NCI-H748 (cell line): ENCODE results near the gene PRDM5.

Experiments
- DNase-seq: peaks from one replicate; lab custom pipeline; 2025; ENCODE audit not compliant: unreplicated experiment; lab: John Stamatoyannopoulos, UW

The PRDM5 gene

DNA sequence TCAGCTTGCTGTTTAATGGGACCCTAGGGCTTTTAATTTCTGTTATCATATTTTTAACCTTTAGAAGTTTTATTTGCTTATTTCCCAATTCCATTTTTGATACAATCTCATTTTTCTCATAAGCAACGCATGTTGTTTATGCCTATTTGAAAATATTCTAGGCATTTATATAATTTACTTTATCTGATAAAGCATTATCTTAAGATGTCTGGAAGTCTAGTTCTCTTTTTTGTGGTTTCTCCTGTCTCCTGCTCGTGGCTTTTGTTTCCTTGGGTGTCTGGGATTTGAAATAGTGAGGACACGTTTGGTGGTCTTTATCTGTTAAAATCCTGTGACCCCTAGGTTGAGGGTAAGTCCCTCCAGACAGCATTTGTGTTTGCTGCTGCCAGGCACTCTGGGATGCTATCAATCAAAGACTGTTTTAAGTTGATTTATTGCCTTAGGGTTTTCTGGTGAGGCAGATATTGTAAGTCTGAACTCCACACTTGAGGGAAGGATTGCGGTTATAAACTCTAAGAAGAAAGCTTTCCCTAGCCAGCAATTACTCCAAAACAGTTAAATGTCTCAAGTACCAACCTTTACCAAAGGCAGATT, 208.0 kb downstream of the PRDM5 start:
- no peak for DNase-seq

DNA sequence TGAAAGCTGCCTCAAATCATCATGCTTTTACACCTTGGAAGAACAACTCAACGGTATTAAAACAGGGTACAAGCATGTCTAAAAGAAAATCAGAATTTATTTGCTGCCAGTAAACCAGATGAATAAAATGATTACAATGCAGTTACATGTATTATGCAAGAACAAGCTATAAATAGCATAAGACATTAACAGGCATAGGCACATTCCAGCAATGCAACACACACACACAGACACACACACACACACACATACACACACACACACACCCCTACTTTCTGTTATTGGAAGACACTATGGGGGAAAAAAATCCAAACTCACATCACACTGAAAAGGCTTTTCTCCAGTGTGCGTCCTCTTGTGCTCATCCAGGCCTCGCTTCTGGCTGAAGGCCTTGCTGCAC, 212.5 kb downstream of the PRDM5 start:
- DNase-seq: no peak

DNA sequence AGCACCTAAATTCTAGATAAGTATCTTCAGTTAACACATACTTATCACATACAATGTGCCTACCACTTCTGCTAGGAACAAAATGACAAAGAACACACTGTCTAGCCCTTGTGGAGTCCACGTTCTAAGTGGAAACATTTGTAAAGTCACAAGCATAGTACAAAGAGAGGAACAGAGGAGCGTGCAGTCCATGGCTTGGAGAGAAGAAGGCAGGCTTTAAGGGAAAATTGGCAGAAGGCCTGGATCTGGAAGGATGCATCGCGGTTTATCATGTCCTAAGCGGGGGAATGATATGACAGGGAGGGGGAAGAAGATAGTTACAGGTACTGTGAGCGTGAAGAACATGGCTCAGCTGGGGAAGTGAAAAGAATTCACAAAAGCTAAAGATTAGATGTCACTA, 218.0 kb downstream of the PRDM5 start:
- no peak for DNase-seq

DNA sequence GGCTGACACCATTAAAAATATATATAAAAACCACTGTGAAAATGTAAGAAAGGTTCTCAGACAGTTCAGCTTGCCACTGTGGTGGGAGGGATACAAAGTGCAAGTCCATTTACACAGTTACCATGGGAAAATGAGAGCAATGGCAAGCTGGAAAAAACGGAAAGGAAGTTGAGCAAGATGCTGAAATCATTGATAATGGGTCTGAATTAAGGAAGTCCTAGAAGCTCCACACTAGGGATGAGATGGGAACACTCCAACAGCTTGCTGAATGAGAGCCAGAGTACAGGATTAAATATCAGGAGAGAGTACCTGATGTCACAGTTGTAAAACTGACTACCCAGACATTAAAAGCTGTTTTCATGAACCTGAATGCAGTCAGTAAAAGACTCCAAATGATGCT, 218.6 kb downstream of the PRDM5 start:
- DNase-seq: no peak

DNA sequence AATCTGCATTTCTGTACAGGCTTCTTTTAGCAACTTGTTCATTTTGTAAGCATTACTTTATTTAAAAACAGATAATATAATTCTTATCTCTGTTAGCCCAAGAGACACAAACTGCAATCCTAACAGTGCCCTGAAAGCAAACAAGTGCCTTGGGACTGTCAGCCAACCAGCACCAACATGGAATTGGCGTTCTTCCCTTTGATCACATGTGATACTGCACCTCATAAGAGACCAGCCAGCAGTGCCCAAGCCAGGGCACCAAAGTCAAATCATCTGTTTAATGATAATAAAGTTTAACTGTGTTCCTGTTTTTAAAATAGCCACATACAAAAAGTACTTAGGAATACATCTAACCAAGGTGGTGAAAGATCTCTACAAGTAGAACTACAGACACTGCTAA, 223.2 kb downstream of the PRDM5 start:
- DNase-seq: no peak

DNA sequence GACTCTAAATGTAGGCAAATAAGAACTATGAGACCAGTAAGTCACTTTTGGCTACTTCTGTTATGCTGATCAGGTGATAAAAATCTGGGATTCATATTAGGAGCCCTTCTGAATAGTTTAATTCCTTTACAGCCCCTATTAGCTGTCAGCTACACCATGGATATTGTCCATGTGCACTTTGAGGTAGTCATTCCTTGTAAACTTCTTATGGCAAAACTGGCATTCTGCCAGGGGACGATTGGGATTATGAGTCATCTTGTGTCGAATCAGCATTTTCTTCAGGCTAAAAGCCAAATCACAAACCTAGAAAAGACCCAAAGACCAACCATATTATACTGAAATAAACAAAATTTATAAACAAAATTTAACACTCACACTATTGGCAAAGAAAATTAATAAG, 227.6 kb downstream of the PRDM5 start:
- no peak for DNase-seq

DNA sequence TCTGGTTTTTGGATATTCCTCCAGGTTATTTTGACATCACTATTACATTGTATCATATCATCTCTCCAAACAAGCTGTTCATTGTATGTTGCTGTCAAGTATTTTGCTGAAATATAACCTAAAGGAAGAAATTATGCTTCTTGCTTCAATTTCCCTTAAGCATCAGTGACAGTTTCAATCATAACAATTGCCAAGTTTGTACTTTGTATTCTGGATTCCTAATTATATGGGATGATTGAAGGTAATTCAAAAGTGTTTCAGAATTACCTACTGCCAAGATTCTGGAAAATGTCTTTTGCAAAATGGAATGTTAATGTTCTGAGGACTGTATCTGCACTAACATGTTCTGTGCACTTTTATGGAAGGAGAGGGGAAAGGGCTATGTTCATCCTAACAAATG, 228.7 kb downstream of the PRDM5 start:
- no peak for DNase-seq

DNA sequence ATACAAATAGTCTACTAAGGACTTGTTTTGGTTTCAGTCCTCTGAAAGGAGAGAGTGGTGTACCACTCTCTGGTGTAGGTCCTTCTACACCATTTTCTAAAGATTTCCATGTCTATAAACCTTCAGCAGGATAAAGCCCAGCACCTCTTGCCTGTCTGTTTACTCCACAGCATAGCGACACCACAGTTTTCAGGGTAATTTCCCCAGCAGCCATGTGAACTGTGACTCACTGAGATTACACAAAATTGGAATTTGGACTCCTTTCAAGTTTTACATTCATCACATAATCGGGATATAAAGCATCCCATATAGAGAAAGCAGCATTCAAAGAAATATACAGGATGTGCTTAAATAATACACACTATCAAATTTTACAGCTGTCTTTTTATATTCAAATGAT, 229.6 kb downstream of the PRDM5 start:
- DNase-seq: no peak

DNA sequence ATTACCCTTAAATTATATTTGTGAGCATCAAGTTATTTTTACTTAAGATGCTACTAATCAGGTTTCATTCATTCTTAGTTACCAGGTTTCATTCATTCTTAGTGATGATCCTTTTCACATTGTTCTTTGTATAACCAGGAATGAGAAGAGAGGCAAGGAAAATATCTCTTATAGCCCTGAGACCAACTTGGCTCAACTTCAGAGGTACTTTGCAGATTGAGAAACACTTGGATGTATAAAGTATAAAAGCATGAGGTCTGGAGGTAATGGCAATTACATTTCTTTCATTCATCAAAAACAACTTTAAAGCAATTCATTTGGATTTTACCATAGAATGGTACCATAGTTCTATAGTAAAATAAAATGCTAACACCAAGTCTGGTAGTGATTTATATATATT, 231.0 kb downstream of the PRDM5 start:
- no peak for DNase-seq

DNA sequence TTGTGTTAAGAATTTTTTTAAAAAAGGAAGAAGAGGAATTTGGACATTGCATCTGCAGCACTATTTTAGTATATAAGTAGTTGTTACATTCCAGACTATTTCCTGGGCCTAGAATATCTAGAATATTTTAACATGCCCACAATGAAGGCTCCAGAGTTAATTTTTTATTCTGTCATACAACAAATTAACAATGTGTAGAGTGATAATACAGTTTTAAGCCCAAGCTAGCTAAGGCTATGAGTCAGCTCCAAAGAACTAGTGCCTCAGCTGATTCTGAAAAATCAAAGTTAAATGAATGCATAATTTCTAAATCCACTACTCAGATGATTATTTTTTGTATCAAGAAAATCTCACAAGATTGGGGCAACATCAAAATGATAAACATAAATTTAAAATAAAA, 231.4 kb downstream of the PRDM5 start:
- DNase-seq: no peak

DNA sequence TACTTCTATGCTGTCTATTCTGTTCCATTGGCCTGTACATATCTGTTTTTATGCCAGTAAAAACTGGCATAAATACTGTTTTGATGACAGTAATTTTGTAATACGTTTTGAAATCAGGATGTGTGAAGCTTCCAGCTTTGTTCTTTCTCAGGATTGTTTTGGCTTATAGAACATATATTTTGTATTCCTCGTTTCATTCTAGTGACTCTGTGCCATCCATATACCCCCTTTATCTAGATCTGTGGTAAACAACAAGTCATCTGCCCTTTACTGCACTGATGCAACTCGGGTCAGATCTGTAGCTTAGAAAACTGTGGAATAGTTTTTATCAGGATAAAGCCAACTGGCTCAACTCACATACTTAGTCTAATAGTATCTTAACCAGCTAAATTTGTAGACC, 233.7 kb downstream of the PRDM5 start:
- no peak for DNase-seq

DNA sequence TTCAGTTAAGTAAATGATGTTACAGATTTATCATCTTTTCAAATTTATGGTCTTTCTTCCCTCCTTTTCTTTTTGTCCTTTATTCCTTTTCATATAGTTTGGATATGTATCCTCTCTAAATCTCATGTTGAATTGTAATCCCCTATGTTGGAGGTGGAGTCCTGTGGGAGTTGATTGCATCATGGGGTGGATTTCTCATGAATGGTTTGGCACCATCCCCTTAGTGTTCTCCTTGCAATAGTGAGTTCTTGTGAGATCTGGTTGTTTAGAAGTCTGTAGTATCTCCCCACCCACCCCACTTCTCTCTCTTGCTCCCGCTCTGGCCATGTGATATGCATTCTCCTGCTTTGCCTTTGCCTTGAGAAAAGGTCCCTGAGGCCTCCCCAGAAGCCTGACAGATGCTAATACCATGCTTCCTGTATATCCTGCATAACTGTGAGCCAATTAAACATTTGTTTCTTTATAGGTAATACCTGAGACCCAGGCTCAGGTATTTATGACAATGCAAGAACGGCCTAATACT, 236.7 kb downstream of the PRDM5 start:
- DNase-seq: no peak

DNA sequence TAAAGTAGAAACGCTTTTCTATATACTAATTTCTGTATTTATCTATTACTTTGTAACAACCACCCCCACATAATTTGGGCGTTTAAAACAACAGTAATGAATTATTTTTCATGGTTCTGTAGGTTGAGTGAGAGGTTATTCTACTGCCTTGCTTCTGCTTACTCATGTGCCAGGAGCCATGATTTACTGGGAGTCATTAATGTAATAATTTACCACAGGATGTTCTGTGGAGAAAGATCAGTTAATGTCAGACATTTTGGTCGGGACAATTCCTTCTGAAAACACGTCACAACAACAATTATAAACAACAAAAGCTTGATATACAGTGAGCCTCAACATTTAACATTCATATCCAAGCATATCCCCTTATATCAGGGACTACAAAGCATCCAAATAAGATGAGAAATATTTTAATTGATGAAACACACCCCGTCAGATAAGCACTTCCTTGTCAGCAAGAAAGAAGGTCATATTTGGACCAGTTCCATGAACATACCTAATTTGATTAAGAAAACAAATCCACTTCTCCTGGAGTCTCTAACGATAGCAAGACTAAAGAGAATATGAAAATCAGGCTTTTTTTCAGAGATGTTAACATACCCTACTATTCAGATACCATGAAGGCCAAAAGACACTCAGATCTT, 238.5 kb downstream of the PRDM5 start:
- DNase-seq: no peak

DNA sequence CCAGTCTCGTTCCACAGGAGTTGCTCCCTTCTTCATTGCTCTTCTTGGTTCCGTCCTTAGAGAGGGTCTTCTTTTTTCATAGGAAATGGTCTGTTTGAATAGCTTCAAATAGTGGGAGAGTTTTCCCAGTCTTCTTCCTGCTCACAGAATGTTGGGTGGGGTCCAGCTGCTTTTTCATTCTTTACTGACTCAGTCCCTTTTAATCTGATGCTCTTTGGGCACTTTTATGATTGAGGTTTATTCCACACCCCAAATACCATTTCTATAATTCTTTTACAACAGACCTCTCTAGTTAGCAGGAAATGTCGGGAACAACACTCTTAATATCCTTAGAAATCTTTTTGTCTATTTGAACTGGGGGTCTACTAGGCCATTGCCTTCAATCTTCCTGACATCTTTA, 239.5 kb downstream of the PRDM5 start:
- DNase-seq: no peak

DNA sequence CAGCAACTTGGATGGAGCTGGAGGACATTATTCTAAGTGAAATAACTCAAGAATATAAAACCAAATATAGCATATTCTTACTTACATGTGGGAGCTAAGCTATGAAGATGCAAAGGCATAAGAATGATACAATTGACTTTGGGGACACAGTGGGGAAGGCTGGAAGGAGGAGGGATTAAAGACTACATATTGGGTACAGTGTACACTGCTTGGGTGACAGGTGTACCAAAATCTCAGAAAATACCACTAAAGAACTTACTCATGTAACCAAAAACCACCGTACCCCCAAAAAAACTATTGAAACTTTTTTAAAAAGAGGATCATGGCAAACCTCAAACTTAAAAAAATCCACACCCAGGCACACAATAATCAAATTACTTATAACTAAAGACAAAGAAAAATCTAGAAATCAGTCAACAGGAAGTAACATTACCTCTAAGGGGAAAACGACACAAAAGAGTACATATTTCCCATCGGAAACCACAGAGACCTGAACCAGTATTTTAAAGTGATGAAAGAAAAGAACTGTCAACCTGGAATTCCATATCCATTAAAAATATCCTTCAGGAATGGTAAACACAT, 241.8 kb downstream of the PRDM5 start:
- no peak for DNase-seq

DNA sequence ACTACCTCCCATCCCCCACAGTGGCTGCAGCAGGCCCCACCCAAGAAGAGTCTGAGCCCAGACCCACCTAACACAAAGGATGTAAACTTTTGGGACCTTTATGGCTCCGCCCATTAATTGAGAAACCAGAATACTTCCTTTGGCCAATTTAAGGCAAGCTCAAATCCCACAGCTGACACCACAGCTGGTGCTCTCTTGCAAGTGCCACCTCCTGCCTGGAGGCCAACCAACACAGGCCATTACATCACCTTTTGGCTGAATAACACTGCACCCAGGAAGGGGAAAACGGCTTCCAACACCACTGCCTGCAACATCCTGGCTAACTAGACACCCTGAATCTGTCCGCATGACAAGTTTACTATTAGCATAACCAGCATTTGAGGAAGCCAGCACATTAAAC, 248.8 kb downstream of the PRDM5 start:
- no peak for DNase-seq

DNA sequence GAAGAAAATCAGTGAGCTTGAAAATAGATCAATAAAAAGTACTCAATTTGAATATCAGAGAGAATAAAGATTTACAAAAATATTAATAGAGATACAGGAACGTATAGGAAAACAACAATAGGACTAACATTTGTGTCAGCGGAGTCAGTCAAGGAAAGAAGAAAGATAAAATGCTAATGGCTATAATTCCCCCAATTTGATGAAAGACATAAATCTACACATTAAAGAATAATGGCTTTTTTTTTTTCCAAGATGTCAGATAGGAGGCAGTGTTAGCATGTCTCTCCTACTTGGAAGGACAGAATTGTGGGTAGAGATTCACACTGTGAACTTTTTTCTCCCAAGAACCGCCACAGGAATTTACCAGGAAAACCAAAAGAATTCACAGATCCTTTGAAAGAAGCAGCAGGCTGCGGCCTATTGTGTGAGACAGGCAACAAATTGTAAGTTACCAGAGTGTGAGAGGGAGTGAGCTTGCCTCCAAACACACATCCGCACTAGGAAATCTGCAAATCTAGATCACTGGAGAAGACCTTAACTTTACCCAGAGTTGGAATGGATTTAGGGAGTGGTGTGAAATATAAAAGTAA, 249.9 kb downstream of the PRDM5 start:
- DNase-seq: no peak

DNA sequence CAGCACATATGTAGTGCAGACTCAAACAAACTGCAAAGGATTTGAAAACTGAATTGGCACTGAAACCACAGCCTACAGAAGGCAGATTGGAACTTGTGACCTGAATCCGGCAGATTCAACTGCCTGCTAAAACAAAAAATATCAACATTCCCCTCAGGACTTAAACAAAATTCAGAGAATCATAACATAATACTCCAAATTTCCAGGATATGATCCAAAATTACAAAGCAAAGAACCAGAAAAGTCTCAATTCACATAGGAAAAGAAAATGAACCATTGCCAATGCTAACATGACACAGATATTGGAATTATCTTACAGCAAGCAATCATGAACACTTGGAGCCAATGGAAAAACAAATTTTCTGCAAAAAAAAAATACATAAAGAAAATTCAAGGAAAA, 250.4 kb downstream of the PRDM5 start:
- DNase-seq: no peak

DNA sequence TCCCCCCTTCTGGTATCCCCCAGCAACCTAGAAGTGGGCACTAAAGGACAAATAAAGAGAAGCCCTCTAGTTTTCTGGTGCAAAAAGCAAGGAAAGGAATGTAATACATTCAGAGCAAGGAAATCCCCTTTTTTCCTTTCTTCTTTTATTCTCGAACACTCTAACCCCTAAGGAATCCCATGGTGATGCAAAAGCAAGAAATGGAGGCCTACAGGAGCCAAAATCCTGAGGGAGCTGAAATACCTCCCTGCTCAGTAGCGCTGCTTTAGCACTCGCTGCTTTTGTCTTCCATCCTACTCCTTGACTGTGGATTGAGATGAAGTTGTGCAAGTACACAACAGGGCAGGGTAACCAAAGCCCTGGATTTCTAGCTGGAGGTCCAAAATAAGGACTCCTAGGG, 251.0 kb downstream of the PRDM5 start:
- DNase-seq: no peak

DNA sequence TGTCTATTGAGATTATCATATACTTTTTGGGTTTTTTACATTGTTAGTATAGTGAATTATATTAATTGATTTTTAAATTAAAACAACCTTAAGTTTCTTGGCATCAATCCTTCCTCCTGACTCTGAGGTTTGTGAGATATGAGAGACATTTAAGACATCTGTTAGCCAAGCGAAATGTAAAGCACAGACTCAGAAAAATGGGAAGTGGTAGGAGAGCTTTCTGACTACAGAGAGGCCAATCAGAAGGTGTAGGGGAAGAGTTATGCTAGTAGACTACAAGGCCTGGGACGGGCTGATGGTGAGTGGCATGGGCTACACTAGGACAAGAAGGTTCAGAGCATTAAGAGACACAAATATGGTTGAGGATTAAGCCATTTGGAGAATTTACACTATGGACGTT, 255.4 kb downstream of the PRDM5 start:
- no peak for DNase-seq

DNA sequence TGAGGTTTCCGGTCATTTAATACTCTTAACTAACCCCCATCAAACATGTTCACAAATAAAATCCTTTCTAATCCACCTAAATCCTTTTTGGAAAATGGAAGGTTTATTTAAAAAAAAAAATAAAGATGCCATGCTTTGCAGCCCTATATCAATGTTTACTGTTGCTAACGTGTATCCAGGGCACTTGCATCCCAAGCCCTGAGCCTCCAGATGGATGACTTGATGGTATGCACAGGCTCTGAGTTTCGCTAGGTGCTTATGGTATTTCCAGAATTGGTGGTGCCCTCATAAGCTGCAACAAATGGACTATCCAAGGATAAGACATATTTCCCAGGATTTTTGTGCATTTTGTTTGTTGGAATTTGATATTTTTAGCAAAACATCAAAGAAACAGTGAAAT, 257.7 kb downstream of the PRDM5 start:
- no peak for DNase-seq

DNA sequence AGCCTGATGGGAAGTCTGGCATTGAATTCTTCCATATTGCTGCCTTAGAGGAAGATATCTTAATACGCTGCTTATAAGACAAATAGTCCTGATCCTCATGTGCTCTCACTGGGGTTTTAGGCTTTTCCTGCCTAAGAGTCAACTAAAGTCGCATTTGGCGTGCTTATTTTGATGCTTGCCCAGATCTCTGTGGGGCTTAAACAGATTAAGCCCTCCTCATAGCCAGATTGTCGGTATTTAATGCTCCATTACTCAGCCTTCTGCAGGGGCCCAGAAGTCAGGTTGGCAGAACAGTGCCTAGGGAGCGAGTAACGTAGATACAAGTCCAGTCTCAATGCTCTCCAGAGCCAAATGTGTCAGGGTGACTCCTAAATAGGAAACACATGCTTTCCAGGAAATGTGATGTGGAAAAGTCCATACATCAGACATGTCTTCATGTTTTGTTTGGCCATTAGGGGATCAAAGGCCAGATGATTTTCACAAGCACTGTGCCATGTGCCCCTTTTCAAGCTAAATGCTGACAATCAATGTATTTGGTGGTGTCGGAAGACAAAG, 262.8 kb downstream of the PRDM5 start:
- DNase-seq: no peak
